ENCODE results near the gene VDAC2. TPM values are rescaled to one million over a fixed set of nuclear protein-coding genes. Genes with fewer than 3 reads are reported as not detected.

VDAC2 gene
- total and polyA plus RNA-seq, 2 experiments from 2014 or later, result 147 to 268 TPM

GRCh38 chr10:75244487-75245353, 34.1 kb downstream of the VDAC2 start:
- no peak for TF ChIP-seq EZH2phosphoT487 (IDR thresholded peaks at IDR 0.05; ENCODE audit: insufficient read depth, low read depth)
- no peak for TF ChIP-seq EZH2 (IDR thresholded peaks at IDR 0.05; ENCODE audit: insufficient read depth, poor library complexity, severe bottlenecking)
- in situ Hi-C loops (cut with MboI), result loop anchor here (25.0 kb wide), 1 partner anchor 982 kb away; no protein-coding TSS in a partner anchor

GRCh38 chr10:75245354-75246250, 35.0 kb downstream of the VDAC2 start:
- TF ChIP-seq EZH2 (IDR thresholded peaks at IDR 0.05; ENCODE audit: insufficient read depth, poor library complexity, severe bottlenecking) (no peak), EZH2phosphoT487 (IDR thresholded peaks at IDR 0.05; ENCODE audit: insufficient read depth, low read depth) (no peak)
- no peaks in the 10 kb centered on the region for H3K4me1 ChIP-seq (ENCODE audit: insufficient read depth)

More at GRCh38 chr10:75244487-75245353, 34.1 kb downstream of the VDAC2 start:
- DNase-seq, result no peak
- Histone ChIP-seq H3K9ac (no peak overlapping the region), H2AFZ (no peak overlapping the region), H3K9me2 (ENCODE audit: insufficient read depth) (no peaks in the 10 kb centered on the region), H3K4me3 (no peak overlapping the region), H3K36me3 (ENCODE audit: low read depth) (no peaks in the 10 kb centered on the region), H3K79me2 (ENCODE audit: insufficient read depth) (no peaks in the 10 kb centered on the region), H3K27ac (no peak overlapping the region), H3K4me1 (ENCODE audit: insufficient read depth) (no peaks in the 10 kb centered on the region), H4K20me1 (ENCODE audit: insufficient read depth) (no peaks in the 10 kb centered on the region), H3K27me3 (replicated peaks; ENCODE audit: insufficient read depth) (no peaks in the 10 kb centered on the region), H3K9me3 (ENCODE audit: low read depth) (no peaks in the 10 kb centered on the region), H3K4me2 (ENCODE audit: unreplicated experiment) (no peak overlapping the region), H3F3A (ENCODE audit: insufficient read depth) (no peaks in the 10 kb centered on the region)
- 76 to 83% methylated on average over 8 of the region's 8 CpGs for WGBS, 2 experiments (ENCODE audit: low coverage in 1 of 2, low lambda C conversion rate in 2 of 2, missing lambda C conversion rate in 2 of 2)

GRCh38 chr10:75246506-75246905, 35.9 kb downstream of the VDAC2 start:
- no peak for DNase-seq
- no peak overlapping the region for H3K4me3 ChIP-seq
- TF ChIP-seq EZH2 (IDR thresholded peaks at IDR 0.05; ENCODE audit: insufficient read depth, poor library complexity, severe bottlenecking) (no peak), EZH2phosphoT487 (IDR thresholded peaks at IDR 0.05; ENCODE audit: insufficient read depth, low read depth) (no peak)
- H3K4me2 ChIP-seq (ENCODE audit: unreplicated experiment), result no peak overlapping the region
- no peaks in the 10 kb centered on the region for H4K20me1 ChIP-seq (ENCODE audit: insufficient read depth)
- no peaks in the 10 kb centered on the region for H3K9me3 ChIP-seq (ENCODE audit: low read depth)
- no peaks in the 10 kb centered on the region for H3F3A ChIP-seq (ENCODE audit: insufficient read depth)
- no peak overlapping the region for H3K9ac ChIP-seq
- no peaks in the 10 kb centered on the region for H3K79me2 ChIP-seq (ENCODE audit: insufficient read depth)
- H3K4me1 ChIP-seq (ENCODE audit: insufficient read depth), result no peaks in the 10 kb centered on the region
- H3K27ac ChIP-seq, result no peak overlapping the region
- 70 to 74% methylated on average over 6 of the region's 6 CpGs for WGBS, 2 experiments (ENCODE audit: low coverage in 1 of 2, low lambda C conversion rate in 2 of 2, missing lambda C conversion rate in 2 of 2)
- no peaks in the 10 kb centered on the region for H3K36me3 ChIP-seq (ENCODE audit: low read depth)
- no peaks in the 10 kb centered on the region for H3K27me3 ChIP-seq (replicated peaks; ENCODE audit: insufficient read depth)
- in situ Hi-C loops (cut with MboI), result loop anchor here (25.0 kb wide), 1 partner anchor 984 kb away; no protein-coding TSS in a partner anchor
- no peaks in the 10 kb centered on the region for H3K9me2 ChIP-seq (ENCODE audit: insufficient read depth)
- H2AFZ ChIP-seq, result no peak overlapping the region

More at GRCh38 chr10:75245354-75246250, 35.0 kb downstream of the VDAC2 start:
- no peaks in the 10 kb centered on the region for H3K79me2 ChIP-seq (ENCODE audit: insufficient read depth)
- H3F3A ChIP-seq (ENCODE audit: insufficient read depth), result no peaks in the 10 kb centered on the region
- no peaks in the 10 kb centered on the region for H3K9me3 ChIP-seq (ENCODE audit: low read depth)
- WGBS, 2 experiments (ENCODE audit: low coverage in 1 of 2, low lambda C conversion rate in 2 of 2, missing lambda C conversion rate in 2 of 2), result 51 to 55% methylated on average over 10 of the region's 10 CpGs
- no peaks in the 10 kb centered on the region for H3K27me3 ChIP-seq (replicated peaks; ENCODE audit: insufficient read depth)
- H3K4me3 ChIP-seq, result no peak overlapping the region
- H2AFZ ChIP-seq, result no peak overlapping the region
- H3K27ac ChIP-seq, result no peak overlapping the region
- in situ Hi-C loops (cut with MboI), result loop anchor here (25.0 kb wide), 1 partner anchor 983 kb away; no protein-coding TSS in a partner anchor
- no peaks in the 10 kb centered on the region for H3K9me2 ChIP-seq (ENCODE audit: insufficient read depth)
- no peaks in the 10 kb centered on the region for H3K36me3 ChIP-seq (ENCODE audit: low read depth)
- no peak for DNase-seq
- H4K20me1 ChIP-seq (ENCODE audit: insufficient read depth), result no peaks in the 10 kb centered on the region
- no peak overlapping the region for H3K4me2 ChIP-seq (ENCODE audit: unreplicated experiment)
- no peak overlapping the region for H3K9ac ChIP-seq

GRCh38 chr10:75247797-75248196, 37.2 kb downstream of the VDAC2 start:
- Histone ChIP-seq H3F3A (ENCODE audit: insufficient read depth) (no peaks in the 10 kb centered on the region), H3K4me1 (ENCODE audit: insufficient read depth) (no peaks in the 10 kb centered on the region), H3K79me2 (ENCODE audit: insufficient read depth) (no peaks in the 10 kb centered on the region), H3K36me3 (ENCODE audit: low read depth) (no peaks in the 10 kb centered on the region), H2AFZ (no peak overlapping the region), H3K27me3 (replicated peaks; ENCODE audit: insufficient read depth) (no peaks in the 10 kb centered on the region), H3K4me3 (no peak overlapping the region), H3K9me3 (ENCODE audit: low read depth) (no peaks in the 10 kb centered on the region), H4K20me1 (ENCODE audit: insufficient read depth) (no peaks in the 10 kb centered on the region), H3K9me2 (ENCODE audit: insufficient read depth) (no peaks in the 10 kb centered on the region), H3K27ac (no peak overlapping the region), H3K9ac (no peak overlapping the region), H3K4me2 (ENCODE audit: unreplicated experiment) (no peak overlapping the region)
- 76 to 83% methylated on average over 5 of the region's 5 CpGs for WGBS, 2 experiments (ENCODE audit: low coverage in 1 of 2, low lambda C conversion rate in 2 of 2, missing lambda C conversion rate in 2 of 2)
- no peak for TF ChIP-seq EZH2phosphoT487 (IDR thresholded peaks at IDR 0.05; ENCODE audit: insufficient read depth, low read depth)
- no peak for TF ChIP-seq EZH2 (IDR thresholded peaks at IDR 0.05; ENCODE audit: insufficient read depth, poor library complexity, severe bottlenecking)
- in situ Hi-C loops (cut with MboI), result loop anchor here (25.0 kb wide), 1 partner anchor 985 kb away; no protein-coding TSS in a partner anchor
- no peak for DNase-seq
